ENCODE data around the gene TGM2. TPM values are rescaled to one million over a fixed set of nuclear protein-coding genes. Genes with fewer than 3 reads are reported as not detected.

TGM2 gene
- total RNA-seq, 4 donors from 2014 or later, result 14.2 to 52.0 (median 21.7) TPM

GRCh38 chr20:38198238-38198861 lies 33.3 kb upstream of the TGM2 start:
- in situ Hi-C loops (cut with MboI; ENCODE audit: low pct_ligation_motif_present in 1 of 4, low pct_unique_long_range_greater_than_20kb in 1 of 4, low sequenced_read_pairs in 3 of 4), result no loop called here
- WGBS, 2 donors (ENCODE audit: low coverage in 1 of 2), result 60 to 72% methylated on average over 1 to 8 of the region's 8 CpGs
- intact Hi-C loops (cut with DNase I; ENCODE audit: low total_unique reads), result no loop called here

GRCh38 chr20:38197619-38198018 lies 32.5 kb upstream of the TGM2 start:
- H3K36me3 ChIP-seq, result no peaks in the 10 kb centered on the region
- no peak overlapping the region for H3K4me3 ChIP-seq
- no peak for TF ChIP-seq POLR2AphosphoS5 (IDR thresholded peaks at IDR 0.05)
- no peak overlapping the region for H3K27ac ChIP-seq
- H3K9me3 ChIP-seq, result no peaks in the 10 kb centered on the region
- H3K27me3 ChIP-seq, result no peaks in the 10 kb centered on the region
- in situ Hi-C loops (cut with MboI; ENCODE audit: low pct_ligation_motif_present in 1 of 4, low pct_unique_long_range_greater_than_20kb in 1 of 4, low sequenced_read_pairs in 3 of 4), result no loop called here
- no peaks in the 10 kb centered on the region for H3K4me1 ChIP-seq
- intact Hi-C loops (cut with DNase I; ENCODE audit: low total_unique reads), result no loop called here
- WGBS, 2 donors (ENCODE audit: low coverage in 1 of 2), result 85% methylated on average over 1 of the region's 1 CpG; no CpG with 5 or more reads in 1 of the 2 donors
- DNase-seq, result no peak

More at GRCh38 chr20:38198238-38198861, 33.3 kb upstream of the TGM2 start:
- H3K27me3 ChIP-seq, result no peaks in the 10 kb centered on the region
- no peak overlapping the region for H3K27ac ChIP-seq
- TF ChIP-seq EP300 (IDR thresholded peaks at IDR 0.05; ENCODE audit: low read depth) (no peak), POLR2AphosphoS5 (IDR thresholded peaks at IDR 0.05) (no peak), POLR2A (IDR thresholded peaks at IDR 0.05) (no peak)
- TF ChIP-seq, protein P1, sequence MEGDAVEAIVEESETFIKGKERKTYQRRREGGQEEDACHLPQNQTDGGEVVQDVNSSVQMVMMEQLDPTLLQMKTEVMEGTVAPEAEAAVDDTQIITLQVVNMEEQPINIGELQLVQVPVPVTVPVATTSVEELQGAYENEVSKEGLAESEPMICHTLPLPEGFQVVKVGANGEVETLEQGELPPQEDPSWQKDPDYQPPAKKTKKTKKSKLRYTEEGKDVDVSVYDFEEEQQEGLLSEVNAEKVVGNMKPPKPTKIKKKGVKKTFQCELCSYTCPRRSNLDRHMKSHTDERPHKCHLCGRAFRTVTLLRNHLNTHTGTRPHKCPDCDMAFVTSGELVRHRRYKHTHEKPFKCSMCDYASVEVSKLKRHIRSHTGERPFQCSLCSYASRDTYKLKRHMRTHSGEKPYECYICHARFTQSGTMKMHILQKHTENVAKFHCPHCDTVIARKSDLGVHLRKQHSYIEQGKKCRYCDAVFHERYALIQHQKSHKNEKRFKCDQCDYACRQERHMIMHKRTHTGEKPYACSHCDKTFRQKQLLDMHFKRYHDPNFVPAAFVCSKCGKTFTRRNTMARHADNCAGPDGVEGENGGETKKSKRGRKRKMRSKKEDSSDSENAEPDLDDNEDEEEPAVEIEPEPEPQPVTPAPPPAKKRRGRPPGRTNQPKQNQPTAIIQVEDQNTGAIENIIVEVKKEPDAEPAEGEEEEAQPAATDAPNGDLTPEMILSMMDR (IDR thresholded peaks at IDR 0.05), result no peak
- H3K36me3 ChIP-seq, result no peaks in the 10 kb centered on the region
- no peak for DNase-seq
- H3K9me3 ChIP-seq, result no peaks in the 10 kb centered on the region
- H3K4me3 ChIP-seq, result no peak overlapping the region
- H3K4me1 ChIP-seq, result no peaks in the 10 kb centered on the region

- no peaks in the 10 kb centered on the region for H3K4me1 ChIP-seq
- intact Hi-C loops (cut with DNase I; ENCODE audit: low total_unique reads) (no loop called here), in situ Hi-C loops (cut with MboI; ENCODE audit: low pct_ligation_motif_present in 1 of 4, low pct_unique_long_range_greater_than_20kb in 1 of 4, low sequenced_read_pairs in 3 of 4) (no loop called here)
- H3K36me3 ChIP-seq, result no peaks in the 10 kb centered on the region
- TF ChIP-seq POLR2AphosphoS5 (IDR thresholded peaks at IDR 0.05), result no peak
- TF ChIP-seq EP300 (IDR thresholded peaks at IDR 0.05; ENCODE audit: low read depth), result no peak
- TF ChIP-seq, protein P1 (IDR thresholded peaks at IDR 0.05), result no peak
- no peak for TF ChIP-seq POLR2A (IDR thresholded peaks at IDR 0.05)
- WGBS, 2 donors (ENCODE audit: low coverage in 1 of 2), result 64 to 74% methylated on average over 4 to 5 of the region's 5 CpGs
- no peak for DNase-seq
- no peak overlapping the region for H3K27ac ChIP-seq
- no peak overlapping the region for H3K4me3 ChIP-seq
- H3K27me3 ChIP-seq, result no peaks in the 10 kb centered on the region
- H3K9me3 ChIP-seq, result no peaks in the 10 kb centered on the region
Observed at GRCh38 chr20:38197217-38197616, 32.1 kb upstream of the TGM2 start.

- peak overlapping the region in 1 of 4 donors; percentile 9 for H3K27ac ChIP-seq
- peak; percentile 14 for DNase-seq
- intact Hi-C loops (cut with DNase I; ENCODE audit: low total_unique reads) (no loop called here), in situ Hi-C loops (cut with MboI; ENCODE audit: low pct_ligation_motif_present in 1 of 4, low pct_unique_long_range_greater_than_20kb in 1 of 4, low sequenced_read_pairs in 3 of 4) (no loop called here)
- H3K4me3 ChIP-seq, result no peak overlapping the region
- H3K9me3 ChIP-seq, result no peaks in the 10 kb centered on the region
- WGBS, 2 donors (ENCODE audit: low coverage in 1 of 2), result 28% methylated on average over 5 of the region's 5 CpGs; no CpG with 5 or more reads in 1 of the 2 donors
- H3K4me1 ChIP-seq, result no peaks in the 10 kb centered on the region
- no peaks in the 10 kb centered on the region for H3K27me3 ChIP-seq
- TF ChIP-seq EP300 (IDR thresholded peaks at IDR 0.05; ENCODE audit: low read depth) (no peak), POLR2A (IDR thresholded peaks at IDR 0.05) (no peak), POLR2AphosphoS5 (IDR thresholded peaks at IDR 0.05) (peak in 1 of 3 donors; percentile 10)
- TF ChIP-seq, protein P1 (IDR thresholded peaks at IDR 0.05), result no peak
- H3K36me3 ChIP-seq, result no peaks in the 10 kb centered on the region
Observed at GRCh38 chr20:38196592-38196991, 31.5 kb upstream of the TGM2 start.

DNA sequence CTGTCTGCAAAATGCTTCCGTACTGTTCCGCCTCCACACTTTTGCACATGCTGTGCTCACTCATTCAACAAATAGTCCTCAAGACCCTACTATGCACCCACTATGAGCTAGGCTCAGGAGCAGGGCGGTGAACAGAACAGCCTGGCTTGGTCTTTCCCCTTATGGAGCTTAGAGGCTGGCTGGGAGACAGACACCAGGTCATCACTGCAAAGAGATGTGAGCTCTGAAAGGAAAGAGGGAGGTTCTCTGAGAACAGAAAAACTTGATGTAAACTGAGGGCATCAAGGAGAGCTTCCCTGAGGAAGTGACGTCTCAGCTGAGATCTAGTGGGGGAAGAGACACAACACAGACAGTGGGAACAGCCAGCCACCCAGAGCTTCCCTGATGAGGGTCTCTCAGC lies 31.0 kb upstream of the TGM2 start:
- 50 to 89% methylated on average over 1 to 4 of the region's 4 CpGs for WGBS, 2 donors (ENCODE audit: low coverage in 1 of 2)
- H3K27ac ChIP-seq, result peak overlapping the region in 1 of 4 donors; percentile 9
- H3K9me3 ChIP-seq, result no peaks in the 10 kb centered on the region
- no peaks in the 10 kb centered on the region for H3K4me1 ChIP-seq
- H3K27me3 ChIP-seq, result no peaks in the 10 kb centered on the region
- TF ChIP-seq, protein P1 (IDR thresholded peaks at IDR 0.05), result no peak
- TF ChIP-seq POLR2AphosphoS5 (IDR thresholded peaks at IDR 0.05) (no peak), EP300 (IDR thresholded peaks at IDR 0.05; ENCODE audit: low read depth) (no peak), POLR2A (IDR thresholded peaks at IDR 0.05) (no peak)
- no peak overlapping the region for H3K4me3 ChIP-seq
- in situ Hi-C loops (cut with MboI; ENCODE audit: low pct_ligation_motif_present in 1 of 4, low pct_unique_long_range_greater_than_20kb in 1 of 4, low sequenced_read_pairs in 3 of 4) (no loop called here), intact Hi-C loops (cut with DNase I; ENCODE audit: low total_unique reads) (no loop called here)
- no peaks in the 10 kb centered on the region for H3K36me3 ChIP-seq
- no peak for DNase-seq
